ENCODE measurements around the gene GNAL. TPM values are rescaled to one million over a fixed set of nuclear protein-coding genes. Genes with fewer than 3 reads are reported as not detected.

GNAL gene
- total RNA-seq, 1 donor from 2014 or later, result 5.6 TPM

GRCh38 chr18:11859282-11859830, 170.3 kb downstream of the GNAL start:
- ATAC-seq, result no peak
- no peak for TF ChIP-seq CTCF (IDR thresholded peaks at IDR 0.05)
- Histone ChIP-seq H3K9me3 (no peaks in the 10 kb centered on the region), H3K27ac (no peak overlapping the region), H3K36me3 (peaks cover 11% of the 10 kb centered on the region), H3K27me3 (ENCODE audit: low read depth) (no peaks in the 10 kb centered on the region), H3K4me3 (no peak overlapping the region), H3K4me1 (peaks cover 11% of the 10 kb centered on the region)
- intact Hi-C loops (cut with DNase I), result no loop called here
- no peak for DNase-seq

GRCh38 chr18:11859903-11860407, 170.9 kb downstream of the GNAL start:
- Histone ChIP-seq H3K36me3 (peaks cover 6% of the 10 kb centered on the region), H3K4me3 (no peak overlapping the region), H3K9me3 (no peaks in the 10 kb centered on the region), H3K4me1 (peaks cover 6% of the 10 kb centered on the region), H3K27ac (no peak overlapping the region), H3K27me3 (ENCODE audit: low read depth) (no peaks in the 10 kb centered on the region)
- TF ChIP-seq CTCF (IDR thresholded peaks at IDR 0.05), result no peak
- ATAC-seq (no peak), DNase-seq (no peak)
- intact Hi-C loops (cut with DNase I), result no loop called here

- H3K4me3 ChIP-seq, result no peak overlapping the region
- peaks cover 4% of the 10 kb centered on the region for H3K4me1 ChIP-seq
- H3K27me3 ChIP-seq (ENCODE audit: low read depth), result no peaks in the 10 kb centered on the region
- no peak for TF ChIP-seq CTCF (IDR thresholded peaks at IDR 0.05)
- ATAC-seq (peak; percentile 29 to 34), DNase-seq (no peak)
- H3K9me3 ChIP-seq, result no peaks in the 10 kb centered on the region
- intact Hi-C loops (cut with DNase I), result no loop called here
- no peaks in the 10 kb centered on the region for H3K36me3 ChIP-seq
- no peak overlapping the region for H3K27ac ChIP-seq
Measured at GRCh38 chr18:11860594-11861450, 171.8 kb downstream of the GNAL start.

- no peak overlapping the region for H3K4me3 ChIP-seq
- no peaks in the 10 kb centered on the region for H3K9me3 ChIP-seq
- no peaks in the 10 kb centered on the region for H3K27me3 ChIP-seq (ENCODE audit: low read depth)
- ATAC-seq (no peak), DNase-seq (no peak)
- intact Hi-C loops (cut with DNase I), result no loop called here
- no peak for TF ChIP-seq CTCF (IDR thresholded peaks at IDR 0.05)
- no peak overlapping the region for H3K27ac ChIP-seq
- no peaks in the 10 kb centered on the region for H3K36me3 ChIP-seq
- H3K4me1 ChIP-seq, result no peaks in the 10 kb centered on the region
Measured at GRCh38 chr18:11861583-11862288, 172.7 kb downstream of the GNAL start.

- TF ChIP-seq CTCF (IDR thresholded peaks at IDR 0.05), result no peak
- Histone ChIP-seq H3K27ac (no peak overlapping the region), H3K4me3 (no peak overlapping the region), H3K27me3 (ENCODE audit: low read depth) (no peaks in the 10 kb centered on the region), H3K4me1 (no peaks in the 10 kb centered on the region), H3K9me3 (no peaks in the 10 kb centered on the region), H3K36me3 (no peaks in the 10 kb centered on the region)
- DNase-seq (no peak), ATAC-seq (peak in 1 of 2 donors; percentile 15)
- intact Hi-C loops (cut with DNase I), result no loop called here
Measured at GRCh38 chr18:11862468-11863137, 173.5 kb downstream of the GNAL start.

Data from lower lobe of right lung (tissue), 2 donors.